Endothelial cell of umbilical vein (primary cell): ENCODE data around the gene LAMC3. TPM values are rescaled to one million over a fixed set of nuclear protein-coding genes. Genes with fewer than 3 reads are reported as not detected.

ENCODE experiments used
- BruUV-seq: library from RNA; stranded (reverse); fragments of 400-500 nt; replicated peaks from 2 replicates; lab custom pipeline; 2021; lab: Mats Ljungman, UMichigan
- CTCF ChIA-PET: fragments of 300-600, 350-600 bp; sonication (Branson Sonifier 250); formaldehyde crosslinking; loops from one replicate; lab custom pipeline; 2021; ENCODE audit warnings: antibody characterized with exemption, inconsistent platforms; lab: Charles Lee
- POLR2A ChIA-PET: fragments of 300-600, 350-600 bp; sonication (Branson Sonifier 250); formaldehyde crosslinking; loops from one replicate; lab custom pipeline; 2021; ENCODE audit warnings: antibody characterized with exemption, inconsistent platforms; lab: Charles Lee
- DNase-seq: peaks from one replicate; pipeline ENCODE4 v3.0.0-alpha.2; 2011; ENCODE audit warnings: low read depth, low spot score
- FAIRE-seq: peaks from 2 replicates; lab custom pipeline; 2011; peaks lifted over from hg19 to GRCh38; lab: Jason Lieb, UNC
- H2AFZ ChIP-seq: 2 replicates; pipeline ENCODE4 v1.6.0; 2012; ENCODE audit warnings: low read depth, low read length, control low read depth, inconsistent platforms
- H3K27ac ChIP-seq: 2 replicates; pipeline ENCODE4 v1.5.1; 2011; ENCODE audit warnings: low read depth, mild to moderate bottlenecking, control low read depth, low read length, moderate library complexity; ENCODE audit not compliant: insufficient read depth
- H3K27me3 ChIP-seq, 2 experiments: 2 replicates each; pipeline versions ENCODE4 v1.6.0 to v1.6.1; 2011; ENCODE audit warnings: low read length in 2 of 2, mixed read lengths in 1 of 2; ENCODE audit not compliant: control insufficient read depth in 2 of 2, insufficient read depth in 2 of 2
- H3K36me3 ChIP-seq, 2 experiments: 2 replicates in 1 of 2; 3 replicates in 1 of 2; pipeline ENCODE4 v1.5.1; 2011; ENCODE audit warnings: low read length in 2 of 2, mild to moderate bottlenecking in 1 of 2, moderate library complexity in 1 of 2; ENCODE audit not compliant: control insufficient read depth in 2 of 2, insufficient read depth in 2 of 2; ENCODE audit errors: extremely low read depth in 1 of 2
- H3K4me1 ChIP-seq: 3 replicates; pipeline ENCODE4 v1.5.1; 2011; ENCODE audit warnings: mild to moderate bottlenecking, low read length; ENCODE audit not compliant: control insufficient read depth, insufficient read depth; ENCODE audit errors: extremely low read depth
- H3K4me2 ChIP-seq: 2 replicates; pipeline ENCODE4 v1.6.1; 2011; ENCODE audit warnings: low read length, control low read depth, mixed read lengths; ENCODE audit not compliant: insufficient read depth
- H3K4me3 ChIP-seq, 3 experiments: fragments of 200-600 bp in 1 of 3; sonication (generic), shearing (Covaris generic) in 1 of 3; replicated peaks in 1 of 3; 2 replicates each; pipeline ENCODE4 v1.5.1; 2011 to 2016; ENCODE audit warnings: control low read depth in 3 of 3, low read length in 3 of 3, mild to moderate bottlenecking in 2 of 3, inconsistent platforms in 1 of 3, low read depth in 1 of 3, moderate library complexity in 1 of 3; ENCODE audit not compliant: insufficient read depth in 1 of 3
- H3K79me2 ChIP-seq: 2 replicates; pipeline ENCODE4 v1.6.0; 2012; ENCODE audit warnings: low read length, inconsistent platforms; ENCODE audit not compliant: control insufficient read depth, insufficient read depth
- H3K9ac ChIP-seq: replicated peaks from 2 replicates; pipeline ENCODE3; 2011; ENCODE audit warnings: low read length, control low read depth; ENCODE audit not compliant: insufficient read depth; ENCODE audit errors: extremely low read depth
- H3K9me1 ChIP-seq: replicated peaks from 3 replicates; pipeline ENCODE4 v1.6.0; 2011; ENCODE audit warnings: mild to moderate bottlenecking, low read length; ENCODE audit not compliant: control insufficient read depth, insufficient read depth; ENCODE audit errors: extremely low read depth
- H3K9me3 ChIP-seq: replicated peaks from 2 replicates; pipeline ENCODE4 v1.5.1; 2012; ENCODE audit warnings: low read length, inconsistent platforms; ENCODE audit not compliant: control insufficient read depth, insufficient read depth
- H4K20me1 ChIP-seq: replicated peaks from 2 replicates; pipeline ENCODE3; 2011; ENCODE audit warnings: mild to moderate bottlenecking, low read length; ENCODE audit not compliant: control insufficient read depth, insufficient read depth; ENCODE audit errors: extremely low read depth
- EZH2 ChIP-seq: IDR thresholded peaks from 2 replicates; pipeline ENCODE4 v1.6.1; 2012; ENCODE audit warnings: borderline replicate concordance, low read depth, mild to moderate bottlenecking, moderate library complexity, low read length, inconsistent platforms; ENCODE audit not compliant: severe bottlenecking
- FOS ChIP-seq: IDR thresholded peaks from 2 replicates; pipeline ENCODE4 v1.6.1; 2011; ENCODE audit warnings: mild to moderate bottlenecking, low read length, moderate library complexity, borderline replicate concordance; ENCODE audit not compliant: insufficient read depth
- GATA2 ChIP-seq: IDR thresholded peaks from 2 replicates; pipeline ENCODE4 v1.7.0; 2011; ENCODE audit warnings: low read depth, mild to moderate bottlenecking, moderate library complexity, mixed read lengths, low read length; ENCODE audit not compliant: insufficient read length, insufficient read depth
- JUN ChIP-seq: IDR thresholded peaks from 2 replicates; pipeline ENCODE4 v1.6.1; 2011; ENCODE audit warnings: borderline replicate concordance, low read depth; ENCODE audit not compliant: insufficient read length, insufficient read depth
- MYC ChIP-seq: IDR thresholded peaks from one replicate; pipeline ENCODE4 v1.6.1; 2011; ENCODE audit warnings: mild to moderate bottlenecking, low read depth, low read length
- POLR2A ChIP-seq: IDR thresholded peaks from 2 replicates; pipeline ENCODE4 v1.6.1; 2012; ENCODE audit warnings: low read depth, mild to moderate bottlenecking, control low read depth, low read length
- POLR2AphosphoS5 ChIP-seq: IDR thresholded peaks from 2 replicates; pipeline ENCODE4 v1.6.1; 2012; ENCODE audit warnings: low read depth, mild to moderate bottlenecking, control low read depth, low read length, moderate library complexity; ENCODE audit not compliant: insufficient read depth
- dilution Hi-C: fragments of 300-500 bp; cut with MboI; formaldehyde crosslinking; loops from one replicate; pipeline ENCODE4 v1.15.0; 2019; ENCODE audit warnings: low sequenced_read_pairs; ENCODE audit not compliant: extremely low pct_ligation_motif_present
- intact Hi-C: fragments of 100-400 bp; cut with micrococcal nuclease; formaldehyde crosslinking; loops from one replicate; pipeline ENCODE4 v1.10.0; 2022
- polyA plus RNA-seq, 4 experiments: library from polyadenylated mRNA; depleted of rRNA in 3 of 4; stranded (reverse) in 3 of 4; unstranded in 1 of 4; fragments of >200 nt; gene quantifications; 2 replicates each; pipeline versions ENCODE4 v1.2.1 to v1.2.3, GENCODE V29; 2011 to 2012; ENCODE audit warnings: missing spikeins in 1 of 4
- total RNA-seq: library from RNA; stranded (reverse); gene quantifications from 2 replicates; pipeline ENCODE4 v1.2.3, GENCODE V29; 2021
- TF ChIP-seq, protein P1 (sequence below): IDR thresholded peaks from 2 replicates; pipeline ENCODE4 v1.6.1; 2011; ENCODE audit not compliant: insufficient read depth, insufficient read length
- TF ChIP-seq, protein P2 (sequence below), 2 donors: IDR thresholded peaks; 1 replicate in 1 of 2; 2 replicates in 1 of 2; pipeline ENCODE4 v1.5.1; 2011; ENCODE audit warnings: low read length in 2 of 2, mild to moderate bottlenecking in 2 of 2, moderate library complexity in 2 of 2, control low read depth in 1 of 2, inconsistent platforms in 1 of 2, low read depth in 1 of 2; ENCODE audit not compliant: insufficient read depth in 1 of 2; ENCODE audit errors: extremely low read depth in 1 of 2

Gene LAMC3
- total and polyA plus RNA-seq, 2 donors (not counting 3 experiments of a cell fraction or from before 2014, with no cell fraction given) = 0.18 to 0.38 TPM

DNA sequence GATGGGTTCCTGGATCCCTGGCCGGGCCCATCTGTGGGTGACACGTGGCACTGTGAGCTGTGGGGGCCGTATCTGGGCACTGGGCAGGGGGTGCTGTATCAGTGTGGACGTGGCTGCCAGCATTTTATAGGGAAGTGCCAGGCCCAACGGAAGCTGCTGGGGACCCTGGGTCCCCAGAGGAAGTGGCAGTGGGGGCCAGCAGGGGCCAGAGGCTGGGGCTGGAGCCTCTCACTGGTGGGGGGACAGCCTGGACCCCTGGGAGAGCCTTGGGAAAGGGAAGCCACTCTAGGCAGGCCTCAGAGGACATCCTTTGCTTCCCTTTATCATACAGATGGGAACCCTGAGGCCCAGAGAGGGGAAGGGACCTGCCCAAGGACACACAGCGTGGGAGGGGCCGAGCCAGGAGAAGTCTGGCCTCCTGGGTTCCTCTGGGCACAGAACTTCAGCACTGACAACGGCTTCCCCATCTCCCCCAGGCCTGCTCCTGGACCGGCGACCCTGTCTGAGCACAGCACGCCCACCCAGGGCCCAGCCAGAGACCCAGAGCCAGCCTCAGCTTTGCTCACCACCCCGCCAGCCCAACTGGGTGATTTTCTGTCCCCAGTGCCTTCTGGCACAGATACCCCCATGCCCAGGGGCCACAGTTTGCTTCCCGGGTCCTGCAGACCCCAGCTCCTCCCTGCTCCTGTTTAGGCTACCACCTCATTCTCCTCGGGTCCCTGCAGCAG is 15.5 kb upstream of the LAMC3 start:
- Histone ChIP-seq H3K9me1 (no peaks in the 10 kb centered on the region), H3K27me3 (peaks cover 0 to 5% of the 10 kb centered on the region in 2 experiments), H3K27ac (no peak overlapping the region), H3K36me3 (no peaks in the 10 kb centered on the region), H3K4me2 (no peak overlapping the region), H2AFZ (no peak overlapping the region), H4K20me1 (no peaks in the 10 kb centered on the region), H3K4me3 (no peak overlapping the region), H3K9me3 (no peaks in the 10 kb centered on the region), H3K9ac (no peak overlapping the region), H3K4me1 (no peaks in the 10 kb centered on the region), H3K79me2 (no peaks in the 10 kb centered on the region)
- DNase-seq (no peak), FAIRE-seq (no peak)
- no peak for TF ChIP-seq FOS
- TF ChIP-seq JUN = no peak
- no peak for TF ChIP-seq EZH2
- TF ChIP-seq, protein P1, sequence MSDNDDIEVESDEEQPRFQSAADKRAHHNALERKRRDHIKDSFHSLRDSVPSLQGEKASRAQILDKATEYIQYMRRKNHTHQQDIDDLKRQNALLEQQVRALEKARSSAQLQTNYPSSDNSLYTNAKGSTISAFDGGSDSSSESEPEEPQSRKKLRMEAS = no peak
- TF ChIP-seq, protein P2, sequence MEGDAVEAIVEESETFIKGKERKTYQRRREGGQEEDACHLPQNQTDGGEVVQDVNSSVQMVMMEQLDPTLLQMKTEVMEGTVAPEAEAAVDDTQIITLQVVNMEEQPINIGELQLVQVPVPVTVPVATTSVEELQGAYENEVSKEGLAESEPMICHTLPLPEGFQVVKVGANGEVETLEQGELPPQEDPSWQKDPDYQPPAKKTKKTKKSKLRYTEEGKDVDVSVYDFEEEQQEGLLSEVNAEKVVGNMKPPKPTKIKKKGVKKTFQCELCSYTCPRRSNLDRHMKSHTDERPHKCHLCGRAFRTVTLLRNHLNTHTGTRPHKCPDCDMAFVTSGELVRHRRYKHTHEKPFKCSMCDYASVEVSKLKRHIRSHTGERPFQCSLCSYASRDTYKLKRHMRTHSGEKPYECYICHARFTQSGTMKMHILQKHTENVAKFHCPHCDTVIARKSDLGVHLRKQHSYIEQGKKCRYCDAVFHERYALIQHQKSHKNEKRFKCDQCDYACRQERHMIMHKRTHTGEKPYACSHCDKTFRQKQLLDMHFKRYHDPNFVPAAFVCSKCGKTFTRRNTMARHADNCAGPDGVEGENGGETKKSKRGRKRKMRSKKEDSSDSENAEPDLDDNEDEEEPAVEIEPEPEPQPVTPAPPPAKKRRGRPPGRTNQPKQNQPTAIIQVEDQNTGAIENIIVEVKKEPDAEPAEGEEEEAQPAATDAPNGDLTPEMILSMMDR (IDR thresholded peaks at IDR 0.05; ENCODE audit: extremely low read depth in 1 of 2, insufficient read depth in 1 of 2, low read depth in 1 of 2, low read length in 2 of 2) = no peak
- no peak for TF ChIP-seq POLR2A
- TF ChIP-seq GATA2 = no peak
- no peak for TF ChIP-seq MYC
- no peak for TF ChIP-seq POLR2AphosphoS5
- dilution Hi-C loops = no loop called here
- no TSS peak for BruUV-seq
- intact Hi-C loops = no loop called here
- ChIA-PET CTCF (interaction anchor here (0.5 to 10.2 kb wide), 4 partner anchors 52 to 292 kb away, joined by 3 to 181 read pairs (median 4); no protein-coding TSS in a partner anchor), POLR2A (no interaction called here)
